Superior temporal gyrus (tissue), 1 donor: ENCODE data around the gene EOLA2.
"Not testable (repeated sequence)": the region's sequence is repeated elsewhere in the genome, so short reads cannot be mapped to it uniquely, and the experiment has no call there.

Source experiments
- DNase-seq: peaks from one replicate; pipeline ENCODE4 v3.0.0-alpha.2; 2016; ENCODE audit errors: extremely low spot score

The EOLA2 gene

DNA sequence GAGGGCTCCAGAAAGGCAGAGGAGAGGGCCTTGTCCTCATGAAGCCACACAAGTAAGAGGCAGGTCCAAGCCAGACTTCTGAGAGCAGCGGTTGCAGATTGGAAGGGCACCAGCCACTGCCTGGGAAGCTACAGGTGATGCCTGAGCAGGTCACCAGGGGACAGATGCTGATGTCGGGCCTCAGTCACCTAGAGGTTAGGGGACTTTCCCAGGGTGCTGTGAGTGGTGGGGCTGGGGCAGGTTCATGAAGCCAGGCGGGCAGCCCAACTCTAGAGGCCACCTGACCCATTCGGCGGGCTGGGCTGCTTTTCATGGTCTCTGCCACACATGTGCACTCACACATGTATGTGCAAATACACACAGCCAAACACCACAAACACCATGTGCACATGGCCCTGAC is 5.3 kb downstream of the EOLA2 start:
- not testable (repeated sequence) for DNase-seq

DNA sequence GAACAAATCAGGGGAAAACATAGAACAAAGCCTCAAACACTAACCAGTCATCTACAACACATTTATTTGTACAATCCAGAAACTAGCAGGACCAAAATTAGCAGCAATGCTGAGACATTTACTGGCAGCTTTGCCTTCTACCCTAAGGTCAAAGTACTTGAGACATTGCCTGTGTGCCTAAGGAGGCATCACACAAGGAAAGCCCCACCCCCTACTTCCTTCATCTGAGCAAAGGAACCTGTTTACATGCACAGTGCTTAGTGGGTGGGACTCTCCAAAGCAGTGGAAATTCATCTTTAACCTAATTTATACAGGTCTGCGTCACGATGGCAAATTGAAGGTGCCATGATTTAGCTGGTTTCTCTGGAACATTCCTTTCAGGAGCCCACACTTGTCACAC is 6.1 kb downstream of the EOLA2 start:
- not testable (repeated sequence) for DNase-seq

DNA sequence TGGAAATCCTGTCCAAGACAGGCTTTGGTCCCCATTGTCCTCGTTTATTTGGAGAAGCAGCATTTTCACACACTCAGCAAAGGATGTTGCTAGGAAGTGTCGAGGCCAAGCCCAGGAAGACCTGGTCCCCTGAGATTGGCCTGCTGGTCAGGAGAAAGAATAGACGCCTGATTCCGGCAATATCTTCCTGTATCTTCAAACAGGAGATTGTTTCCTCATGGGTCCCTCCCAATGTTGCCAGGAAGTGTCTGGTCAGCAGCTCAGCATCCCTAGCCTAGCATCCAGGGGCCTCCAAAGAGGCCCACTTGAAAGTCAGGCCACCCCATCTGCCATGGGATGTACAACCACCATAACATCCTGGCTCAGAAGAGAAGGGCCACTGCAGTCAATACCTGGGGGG is 6.9 kb downstream of the EOLA2 start:
- not testable (repeated sequence) for DNase-seq

DNA sequence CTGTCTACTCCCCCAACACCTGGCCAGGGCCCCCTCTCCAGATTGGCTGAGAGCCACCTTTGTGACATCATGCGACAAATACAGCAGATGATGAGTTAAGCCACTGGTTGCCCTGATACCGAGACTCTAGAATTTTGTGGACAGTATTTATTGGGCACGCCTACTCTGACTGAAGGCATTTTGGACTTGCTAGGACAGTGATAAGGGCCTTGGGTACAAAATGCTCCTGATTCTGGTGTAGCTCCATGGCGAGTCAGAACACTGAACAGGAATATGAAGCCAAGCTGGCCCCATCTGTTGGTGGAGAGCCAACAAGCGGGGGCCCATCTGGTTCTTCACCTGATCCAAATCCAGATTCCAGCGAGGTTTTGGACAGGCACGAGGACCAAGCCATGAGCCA is 8.9 kb downstream of the EOLA2 start, which contains the start of gene HSFX4:
Gene HSFX4 (plus strand): TSS at position 174 of the 400 bp plus-strand sequence. CDS start 72 bp downstream, at position 246.
- DNase-seq, result not testable (repeated sequence)

DNA sequence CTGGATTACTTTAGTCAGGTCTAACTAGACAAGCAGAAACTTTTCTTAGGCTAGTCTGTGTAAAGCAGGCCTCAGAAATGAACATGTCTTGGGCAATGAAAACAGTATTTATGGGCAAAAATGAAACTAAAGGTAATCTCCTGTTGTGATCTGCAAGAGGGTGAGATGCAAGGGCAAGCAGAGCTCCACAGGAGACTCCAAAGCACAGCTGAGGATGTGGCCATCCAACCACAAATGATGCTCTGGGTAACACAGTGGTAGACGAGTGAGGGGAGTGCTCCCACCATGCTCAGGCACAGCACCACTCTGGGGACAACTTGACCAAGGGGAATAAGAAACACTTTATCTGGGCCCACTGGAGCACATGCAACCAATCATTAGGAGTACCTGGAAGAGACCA is 9.7 kb downstream of the EOLA2 start:
- DNase-seq, result not testable (repeated sequence)

DNA sequence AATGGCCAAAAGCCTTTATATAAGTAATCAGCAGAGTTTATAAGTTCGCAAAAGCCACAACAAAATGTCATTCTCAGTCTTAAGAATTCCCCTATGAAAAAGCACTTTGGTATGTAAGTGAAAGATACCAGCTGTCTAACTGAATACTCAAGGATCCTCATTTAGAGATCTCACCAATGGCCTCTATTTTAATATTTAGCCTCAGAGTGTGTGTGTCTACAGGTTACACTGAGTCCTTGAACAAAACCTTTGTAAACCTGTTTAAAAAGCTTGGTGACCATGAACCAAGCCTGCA is 10.4 kb downstream of the EOLA2 start:
- not testable (repeated sequence) for DNase-seq

DNA sequence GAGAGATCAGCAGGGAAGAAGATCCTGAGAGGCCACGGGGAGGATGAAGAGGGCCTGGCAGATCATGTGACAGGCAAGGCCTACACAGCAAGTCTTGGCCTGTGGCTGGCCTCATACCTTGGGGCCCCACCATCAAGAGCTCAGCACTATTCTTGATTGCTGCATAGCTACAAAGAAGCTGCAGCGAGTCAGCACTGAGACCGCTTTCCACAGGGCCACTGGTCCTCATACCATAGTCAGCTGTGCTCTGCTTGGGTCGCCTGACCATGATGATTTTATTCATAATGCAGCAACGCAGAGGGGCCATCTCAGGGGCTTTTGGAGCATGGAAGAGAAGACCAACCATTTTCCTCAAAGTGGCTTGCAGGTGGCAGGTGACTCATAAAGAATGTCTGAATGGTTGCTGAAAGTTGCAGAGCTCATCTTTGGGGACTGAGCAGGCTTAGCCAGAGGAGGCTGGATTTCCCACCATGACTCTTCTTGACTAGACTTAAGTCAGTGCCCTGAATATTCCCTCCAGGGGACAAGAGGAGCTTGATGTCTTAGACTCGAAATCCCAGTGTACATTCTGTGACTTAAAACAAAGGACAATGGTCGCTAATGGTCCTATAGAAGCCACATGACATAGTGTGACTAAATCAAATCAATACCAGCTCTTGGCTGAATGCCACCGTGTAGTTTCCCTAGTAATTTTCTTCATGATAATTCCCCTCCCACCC is 10.9 kb downstream of the EOLA2 start:
- DNase-seq, result not testable (repeated sequence)

DNA sequence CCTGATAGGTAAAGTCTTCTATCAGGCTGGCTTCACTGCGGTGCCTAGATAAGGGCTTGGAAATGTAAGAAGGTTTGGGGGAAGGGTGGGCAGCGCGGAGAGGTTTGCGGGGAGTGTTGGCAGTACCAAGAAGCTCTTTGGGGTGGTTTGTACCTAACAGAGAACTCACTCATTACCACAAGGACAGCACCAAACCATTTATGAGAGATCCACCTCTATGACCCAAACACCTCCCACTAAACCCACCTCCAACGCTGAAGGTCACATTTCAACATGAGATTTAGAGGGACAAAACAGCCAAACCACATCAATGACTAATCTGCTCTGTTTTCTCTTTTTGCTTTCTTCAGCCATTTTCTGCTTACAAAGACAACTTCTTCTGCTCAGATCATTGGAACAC is 13.9 kb downstream of the EOLA2 start:
- not testable (repeated sequence) for DNase-seq

DNA sequence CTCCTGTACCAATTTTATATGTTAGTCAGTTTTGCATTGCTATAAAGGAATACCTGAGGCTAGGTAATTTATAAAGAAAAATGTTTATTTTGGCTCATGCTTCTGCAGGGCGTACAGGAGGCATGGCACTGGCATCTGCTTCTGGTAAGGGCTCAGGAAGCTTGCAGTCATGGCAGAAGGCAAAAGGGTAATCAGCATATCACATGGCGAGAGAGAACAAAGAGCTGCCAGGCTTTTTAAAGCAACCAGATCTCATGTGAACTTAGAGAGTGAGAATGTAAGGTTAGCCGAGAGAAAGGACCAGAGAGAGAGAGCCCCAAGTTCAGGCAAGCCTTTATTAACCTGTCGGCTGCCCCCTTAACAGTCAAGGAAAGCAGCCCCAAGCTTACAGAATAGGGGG is 14.5 kb downstream of the EOLA2 start:
- DNase-seq, result not testable (repeated sequence)

DNA sequence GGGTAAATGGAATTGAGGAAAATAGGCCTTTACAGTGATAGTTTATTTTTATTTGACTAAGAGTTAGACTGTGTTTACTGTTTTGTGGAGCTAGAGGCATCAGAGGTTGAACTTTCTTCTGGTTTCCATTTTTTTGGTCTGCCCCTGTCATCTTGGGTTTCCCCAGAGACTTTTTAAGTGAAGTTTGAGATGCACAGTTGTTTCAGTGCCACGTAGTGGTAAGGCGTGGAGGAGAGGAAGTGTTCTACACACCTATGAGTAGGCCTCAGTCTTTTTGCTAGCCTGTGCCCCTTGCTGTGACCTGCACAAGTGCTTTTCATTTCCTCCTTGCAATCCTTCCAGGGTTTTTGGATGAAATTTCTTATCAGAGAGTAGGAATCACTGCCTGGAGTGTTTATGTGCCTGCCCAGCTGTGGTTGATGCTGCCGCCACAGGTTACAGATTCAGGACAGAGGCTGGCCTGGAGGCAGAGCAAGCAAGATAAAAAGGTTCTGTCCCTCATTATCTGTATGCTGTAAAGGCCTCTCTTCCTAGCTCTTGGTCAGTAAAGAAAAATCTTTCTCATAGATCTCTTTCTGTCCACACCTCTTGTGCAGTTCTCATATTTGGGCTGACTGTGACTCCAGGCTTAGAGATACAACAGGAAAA is 21.4 kb downstream of the EOLA2 start:
- no peak for DNase-seq

DNA sequence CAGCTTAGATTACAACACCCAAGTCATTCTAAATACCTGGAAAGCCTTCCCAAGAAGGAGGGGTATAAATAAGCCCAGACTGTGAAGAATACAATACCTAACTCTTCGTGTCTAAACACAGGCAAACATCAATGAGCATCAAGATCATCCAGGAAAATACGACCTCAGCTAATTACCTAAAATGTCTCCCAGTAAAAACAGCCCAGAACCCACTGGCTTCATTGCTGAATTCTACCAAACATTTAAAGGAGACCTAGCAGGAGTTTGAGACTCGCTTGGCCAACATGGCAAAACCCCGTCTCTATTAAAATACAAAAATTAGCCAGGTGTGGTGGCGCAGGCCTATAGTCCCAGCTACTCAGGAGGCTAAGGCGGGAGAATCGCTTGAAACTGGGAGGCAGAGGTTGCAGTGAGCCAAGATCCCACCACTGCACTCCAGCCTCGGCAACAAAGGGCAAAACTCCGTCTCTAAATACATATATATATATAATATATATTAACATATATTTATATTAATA is 28.1 kb downstream of the EOLA2 start:
- DNase-seq, result no peak

DNA sequence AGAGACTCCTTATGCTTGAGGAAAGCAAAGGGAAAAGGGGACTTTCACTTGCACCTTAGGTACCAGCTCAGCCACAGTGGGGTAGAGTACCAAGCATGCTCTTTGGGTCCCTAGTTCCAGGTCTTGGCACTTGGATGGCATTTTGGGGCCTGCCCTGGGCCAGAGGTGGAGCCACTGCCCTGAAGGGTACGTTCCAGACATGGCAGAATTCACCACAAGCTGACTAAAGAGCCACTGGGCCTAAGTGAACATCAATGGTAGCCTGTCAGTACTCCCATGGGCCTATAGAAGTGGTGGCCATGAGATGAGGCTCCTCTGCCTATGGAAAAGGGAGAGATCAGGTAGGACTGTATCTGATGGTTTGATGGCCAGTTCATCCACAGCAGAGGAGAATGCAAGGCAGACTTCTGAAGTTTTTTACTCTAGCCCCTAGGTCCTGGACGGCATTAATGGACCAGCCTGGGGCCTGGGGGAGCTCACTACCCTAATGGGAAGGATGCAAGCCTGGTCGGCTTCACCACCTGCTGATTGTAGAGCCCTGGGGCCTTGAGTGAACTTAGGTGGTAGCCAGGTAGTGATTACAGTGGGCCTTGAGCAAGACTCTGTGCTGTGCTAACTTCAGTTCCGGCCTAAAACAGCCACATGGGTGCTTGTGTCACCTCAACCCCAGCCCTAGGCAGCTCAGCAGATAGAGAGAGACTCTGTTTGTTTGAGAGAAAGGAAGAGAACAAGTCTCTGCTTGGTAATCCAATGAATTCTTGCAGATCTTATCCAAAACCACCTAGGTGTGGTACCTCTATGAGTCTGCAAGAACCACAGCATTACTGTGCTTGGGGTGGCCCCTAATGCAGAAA is 28.7 kb downstream of the EOLA2 start:
- DNase-seq, result no peak

DNA sequence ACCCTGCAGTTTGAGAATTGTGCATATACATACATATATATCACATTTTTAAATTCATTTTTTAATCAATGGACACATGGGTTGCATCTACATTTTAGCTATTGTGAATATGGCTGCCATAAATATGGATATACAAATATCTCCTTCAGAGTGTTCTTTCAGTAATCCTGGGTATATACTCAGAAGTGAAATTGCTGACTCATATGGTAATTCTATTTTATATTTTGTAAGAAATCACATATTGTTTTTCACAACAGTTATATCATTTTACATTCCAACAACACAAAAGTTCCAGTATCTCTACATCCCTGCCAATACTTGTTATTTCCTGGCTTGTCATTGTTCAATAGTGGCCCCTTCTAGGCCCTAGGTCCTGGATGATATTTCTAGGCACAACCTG is 29.6 kb downstream of the EOLA2 start:
- no peak for DNase-seq

DNA sequence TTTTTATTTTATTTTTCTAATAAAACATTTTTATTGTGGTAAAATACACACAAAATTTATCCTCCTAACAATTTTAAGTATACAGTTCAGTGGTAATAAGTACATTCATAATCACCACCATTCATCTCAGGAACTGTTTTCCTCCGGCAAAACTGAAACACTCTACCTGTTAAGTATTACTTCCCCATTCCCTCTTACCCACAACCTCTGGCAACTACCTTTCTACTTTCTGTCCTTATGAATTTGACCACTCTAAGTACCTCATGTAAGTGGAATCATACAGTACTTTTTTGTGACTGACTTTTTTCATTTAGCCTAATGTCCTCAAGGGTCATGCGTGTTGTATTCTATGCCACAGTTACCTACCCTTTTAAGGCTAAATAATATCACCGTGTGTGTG is 30.0 kb downstream of the EOLA2 start:
- DNase-seq, result no peak

DNA sequence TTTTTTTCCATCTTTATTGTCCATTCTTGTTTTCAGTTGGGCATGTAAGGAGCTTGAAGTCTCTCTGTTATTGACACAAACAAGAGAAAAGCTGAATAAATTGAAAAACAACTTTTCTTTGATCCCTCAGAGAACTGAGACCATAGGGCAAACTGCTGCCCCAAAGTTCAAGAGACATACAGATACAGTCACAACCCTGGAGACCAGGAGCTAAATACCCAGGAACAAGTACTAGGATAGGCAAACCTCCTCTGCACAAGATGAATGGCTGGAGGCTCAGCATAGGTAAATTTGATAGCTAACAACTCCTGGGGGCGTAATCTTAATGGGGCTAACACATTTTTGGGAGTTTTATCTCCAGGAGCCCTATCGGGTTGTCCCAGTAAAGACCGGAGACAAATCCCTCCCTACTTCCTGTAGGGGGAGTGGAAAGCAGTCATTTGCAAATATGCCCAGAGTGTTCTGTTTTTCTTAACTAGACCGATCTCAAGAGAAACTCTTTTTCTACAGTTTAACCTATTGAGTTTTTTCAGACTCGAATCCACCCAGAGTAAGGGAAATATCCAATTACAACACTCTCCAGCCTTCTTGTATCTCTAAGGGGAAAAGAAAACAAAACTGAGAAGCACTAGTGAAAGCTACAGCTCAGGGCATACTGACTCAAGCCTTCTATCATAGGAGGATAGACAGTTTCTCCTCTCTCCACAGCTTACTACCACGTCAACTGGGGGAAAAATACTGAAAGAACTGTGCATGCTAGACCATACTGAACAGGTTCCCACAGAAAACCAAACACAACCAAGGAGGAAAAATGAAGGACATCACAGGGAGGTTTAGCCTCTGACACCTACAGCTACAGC is 34.2 kb downstream of the EOLA2 start:
- DNase-seq, result no peak

DNA sequence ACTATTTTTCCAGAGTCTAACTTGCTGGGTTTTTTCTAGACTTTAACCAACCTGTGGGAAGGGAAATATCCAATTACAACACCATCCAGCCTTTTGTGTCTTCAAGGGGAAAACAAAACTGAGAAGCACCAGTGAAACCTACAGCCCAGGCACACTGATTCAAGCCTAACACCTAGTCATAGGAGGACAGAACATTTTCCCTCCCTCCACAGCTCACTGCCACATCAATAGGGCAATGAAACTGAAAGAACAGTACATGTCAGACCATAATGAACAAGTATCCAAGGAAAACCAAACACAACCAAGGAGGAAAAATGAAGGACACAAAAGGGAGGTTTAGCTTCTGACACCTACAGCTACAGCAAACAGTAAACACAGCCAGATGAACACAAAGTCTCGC is 39.7 kb downstream of the EOLA2 start:
- DNase-seq, result no peak

DNA sequence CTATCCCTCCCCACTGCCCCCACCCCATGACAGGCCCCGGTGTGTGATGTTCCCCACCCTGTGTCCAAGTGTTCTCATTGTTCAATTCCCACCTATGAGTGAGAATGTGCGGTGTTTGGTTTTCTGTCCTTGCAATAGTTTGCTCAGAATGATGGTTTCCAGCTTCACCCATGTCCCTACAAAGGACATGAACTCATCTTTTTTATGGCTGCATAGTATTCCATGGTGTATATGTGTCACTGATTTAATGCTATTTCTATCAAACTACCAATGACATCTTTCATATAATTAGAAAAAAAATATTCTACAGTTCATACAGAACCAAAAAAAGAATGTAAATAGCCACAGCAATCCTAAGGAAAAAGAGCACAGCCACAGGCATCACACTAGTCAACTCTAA is 47.5 kb downstream of the EOLA2 start:
- not testable (repeated sequence) for DNase-seq
